Vagina (tissue), 2 donors: ENCODE data around the gene CEP85. TPM values are rescaled to one million over a fixed set of nuclear protein-coding genes. Genes with fewer than 3 reads are reported as not detected.

ENCODE experiments used
- DNase-seq, 2 donors: peaks; one replicate each; pipeline ENCODE4 v3.0.0-alpha.2; 2017; ENCODE audit errors: extremely low spot score in 2 of 2
- H3K27ac ChIP-seq: fragments of 200-600 bp; sonication (generic); one replicate; pipeline ENCODE4 v1.5.1; 2019
- H3K27me3 ChIP-seq: fragments of 200-600 bp; sonication (generic); one replicate; pipeline ENCODE4 v1.5.1; 2019
- H3K36me3 ChIP-seq, 2 donors: fragments of 200-600 bp; sonication (generic); one replicate each; pipeline ENCODE4 v1.5.1; 2017 to 2019
- H3K4me1 ChIP-seq: fragments of 200-600 bp; sonication (generic); one replicate; pipeline ENCODE4 v1.5.1; 2019
- H3K4me3 ChIP-seq, 2 donors: fragments of 200-600 bp; sonication (generic); 1 replicate in 1 of 2; 2 replicates in 1 of 2; pipeline ENCODE4 v1.5.1; 2016 to 2019
- H3K9me3 ChIP-seq: fragments of 200-600 bp; sonication (generic); one replicate; pipeline ENCODE4 v1.5.1; 2019
- CTCF ChIP-seq, 3 experiments: fragments of 450-650 bp in 2 of 3; fragments of 200-600 bp in 1 of 3; sonication (generic) in 1 of 3; IDR thresholded peaks; one replicate each; pipeline ENCODE4 v1.5.1; 2017 to 2019; ENCODE audit warnings: antibody characterized with exemption in 3 of 3, mild to moderate bottlenecking in 2 of 3, moderate library complexity in 2 of 3
- POLR2A ChIP-seq, 2 donors: fragments of 450-650 bp; IDR thresholded peaks; one replicate each; pipeline ENCODE4 v1.6.1; 2017; ENCODE audit warnings: antibody characterized with exemption in 2 of 2, mild to moderate bottlenecking in 2 of 2, moderate library complexity in 2 of 2
- POLR2AphosphoS5 ChIP-seq, 2 donors: sonication (generic); formaldehyde crosslinking; IDR thresholded peaks; one replicate each; pipeline ENCODE4 v1.9.0; 2017; ENCODE audit warnings: antibody characterized with exemption in 2 of 2, mild to moderate bottlenecking in 2 of 2, low read depth in 1 of 2; ENCODE audit not compliant: insufficient read depth in 1 of 2
- intact Hi-C: fragments of 100-400 bp; cut with DNase I; formaldehyde crosslinking; loops from one replicate; pipeline ENCODE4 v1.15.1; 2023
- total RNA-seq: library from RNA; depleted of rRNA; stranded (reverse); fragments of >200 nt; gene quantifications from one replicate; pipeline ENCODE4 v1.2.3, GENCODE V29; 2016

Gene CEP85
- total RNA-seq, 1 donor from 2014 or later, result 9.1 TPM

GRCh38 chr1:26281091-26281958, 47.3 kb downstream of the CEP85 start:
- Histone ChIP-seq H3K4me3 (peak overlapping the region; percentile 80 to 90), H3K36me3 (peaks cover 0 to 8% of the 10 kb centered on the region in 2 donors), H3K4me1 (peaks cover 91% of the 10 kb centered on the region), H3K9me3 (no peaks in the 10 kb centered on the region), H3K27me3 (no peaks in the 10 kb centered on the region), H3K27ac (peak overlapping the region; percentile 95)
- TF ChIP-seq POLR2A (IDR thresholded peaks at IDR 0.05), result no peak
- no peak for TF ChIP-seq CTCF (IDR thresholded peaks at IDR 0.05)
- TF ChIP-seq POLR2AphosphoS5 (IDR thresholded peaks at IDR 0.05; ENCODE audit: insufficient read depth in 1 of 2, low read depth in 1 of 2), result no peak
- intact Hi-C loops, result no loop called here
- DNase-seq, result no peak

- Histone ChIP-seq H3K4me3 (no peak overlapping the region), H3K9me3 (no peaks in the 10 kb centered on the region), H3K36me3 (peaks cover 0 to 8% of the 10 kb centered on the region in 2 donors), H3K4me1 (peaks cover 88% of the 10 kb centered on the region), H3K27me3 (no peaks in the 10 kb centered on the region), H3K27ac (peak overlapping the region; percentile 95)
- TF ChIP-seq POLR2AphosphoS5 (IDR thresholded peaks at IDR 0.05; ENCODE audit: insufficient read depth in 1 of 2, low read depth in 1 of 2), result no peak
- TF ChIP-seq POLR2A (IDR thresholded peaks at IDR 0.05), result no peak
- TF ChIP-seq CTCF (IDR thresholded peaks at IDR 0.05), result no peak
- peak in 1 of 2 donors; percentile 79 for DNase-seq
- intact Hi-C loops, result no loop called here
These were observed 48.0 kb downstream of the CEP85 start for GRCh38 chr1:26281971-26282370.

GRCh38 chr1:26282401-26282918, 48.5 kb downstream of the CEP85 start:
- Histone ChIP-seq H3K27ac (peak overlapping the region; percentile 95), H3K36me3 (peaks cover 0 to 8% of the 10 kb centered on the region in 2 donors), H3K27me3 (no peaks in the 10 kb centered on the region), H3K4me3 (no peak overlapping the region), H3K9me3 (no peaks in the 10 kb centered on the region), H3K4me1 (peaks cover 88% of the 10 kb centered on the region)
- no peak for DNase-seq
- intact Hi-C loops, result no loop called here
- TF ChIP-seq POLR2A (IDR thresholded peaks at IDR 0.05) (no peak), CTCF (IDR thresholded peaks at IDR 0.05) (no peak), POLR2AphosphoS5 (IDR thresholded peaks at IDR 0.05; ENCODE audit: insufficient read depth in 1 of 2, low read depth in 1 of 2) (no peak)

- TF ChIP-seq POLR2AphosphoS5 (IDR thresholded peaks at IDR 0.05; ENCODE audit: insufficient read depth in 1 of 2, low read depth in 1 of 2) (no peak), POLR2A (IDR thresholded peaks at IDR 0.05) (no peak)
- Histone ChIP-seq H3K36me3 (peaks cover 0 to 8% of the 10 kb centered on the region in 2 donors), H3K27ac (peak overlapping the region; percentile 53), H3K9me3 (no peaks in the 10 kb centered on the region), H3K4me3 (no peak overlapping the region), H3K4me1 (peaks cover 88% of the 10 kb centered on the region), H3K27me3 (no peaks in the 10 kb centered on the region)
- intact Hi-C loops, result no loop called here
- DNase-seq, result no peak
These were observed 49.4 kb downstream of the CEP85 start for GRCh38 chr1:26283279-26283853.

GRCh38 chr1:26283871-26284596, 50.0 kb downstream of the CEP85 start:
- intact Hi-C loops, result no loop called here
- Histone ChIP-seq H3K27ac (peak overlapping the region; percentile 53), H3K36me3 (peaks cover 0 to 8% of the 10 kb centered on the region in 2 donors), H3K4me1 (peaks cover 87% of the 10 kb centered on the region), H3K4me3 (no peak overlapping the region), H3K27me3 (no peaks in the 10 kb centered on the region), H3K9me3 (no peaks in the 10 kb centered on the region)
- no peak for TF ChIP-seq CTCF (IDR thresholded peaks at IDR 0.05)
- no peak for TF ChIP-seq POLR2AphosphoS5 (IDR thresholded peaks at IDR 0.05; ENCODE audit: insufficient read depth in 1 of 2, low read depth in 1 of 2)
- no peak for TF ChIP-seq POLR2A (IDR thresholded peaks at IDR 0.05)
- no peak for DNase-seq
